GM12865 (cell line): ENCODE measurements around the gene GBX1.

Experiments used
- DNase-seq: peaks from one replicate; pipeline ENCODE4 v3.0.0; 2010; ENCODE audit warnings: low read depth
- H3K4me3 ChIP-seq: 2 replicates; pipeline ENCODE4 v1.5.1; 2011; ENCODE audit warnings: mild to moderate bottlenecking, low read depth, low read length, control low read depth
- TF ChIP-seq, protein P1 (sequence below): IDR thresholded peaks from 2 replicates; pipeline ENCODE4 v1.5.1; 2011; ENCODE audit warnings: low read length, control low read depth, low read depth, inconsistent platforms; ENCODE audit not compliant: insufficient read depth; ENCODE audit errors: missing control alignments

Gene GBX1

DNA sequence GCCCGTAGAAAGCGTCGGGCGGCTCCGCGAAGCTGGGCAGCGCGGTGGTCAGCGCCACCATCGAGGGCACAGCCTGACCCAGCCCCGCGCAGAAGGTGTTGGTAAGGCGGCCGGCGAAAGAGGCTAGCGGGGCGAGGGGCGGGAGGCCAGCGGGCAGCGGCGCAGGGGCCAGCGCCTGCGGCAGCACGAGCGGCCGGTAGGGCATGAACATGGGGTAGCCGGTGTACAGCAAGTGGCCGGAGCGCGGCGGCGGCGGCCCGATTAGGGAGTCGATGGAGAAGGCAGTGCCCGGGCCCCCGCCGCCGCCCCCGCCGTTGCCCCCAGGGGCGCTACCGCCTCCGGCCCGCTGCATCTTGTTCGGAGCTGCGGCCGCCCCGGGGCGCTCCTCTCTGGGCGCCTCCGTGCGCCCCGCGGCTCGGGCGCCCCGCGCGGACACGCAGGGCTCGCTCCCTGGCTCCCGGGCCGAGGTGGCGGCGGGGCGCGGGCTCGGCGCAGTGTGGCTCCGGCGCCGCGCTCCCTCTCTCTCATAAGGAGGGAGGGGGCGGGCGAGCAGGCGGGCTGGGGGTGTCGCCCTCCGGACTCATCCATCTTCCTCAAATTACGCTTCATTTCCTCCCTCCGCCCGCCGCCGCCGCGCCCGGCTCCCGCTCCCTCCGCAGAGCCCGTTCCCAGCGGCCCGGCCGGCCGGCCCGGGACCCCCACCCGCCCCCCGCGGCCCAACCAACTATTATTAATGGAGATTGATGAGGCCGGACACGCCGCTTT is at the start of gene GBX1:
Gene GBX1, minus strand, starts transcription at position 498 of the 765 bp plus-strand sequence. Its CDS starts 146 bp downstream, at position 352.
- TF ChIP-seq, protein P1, sequence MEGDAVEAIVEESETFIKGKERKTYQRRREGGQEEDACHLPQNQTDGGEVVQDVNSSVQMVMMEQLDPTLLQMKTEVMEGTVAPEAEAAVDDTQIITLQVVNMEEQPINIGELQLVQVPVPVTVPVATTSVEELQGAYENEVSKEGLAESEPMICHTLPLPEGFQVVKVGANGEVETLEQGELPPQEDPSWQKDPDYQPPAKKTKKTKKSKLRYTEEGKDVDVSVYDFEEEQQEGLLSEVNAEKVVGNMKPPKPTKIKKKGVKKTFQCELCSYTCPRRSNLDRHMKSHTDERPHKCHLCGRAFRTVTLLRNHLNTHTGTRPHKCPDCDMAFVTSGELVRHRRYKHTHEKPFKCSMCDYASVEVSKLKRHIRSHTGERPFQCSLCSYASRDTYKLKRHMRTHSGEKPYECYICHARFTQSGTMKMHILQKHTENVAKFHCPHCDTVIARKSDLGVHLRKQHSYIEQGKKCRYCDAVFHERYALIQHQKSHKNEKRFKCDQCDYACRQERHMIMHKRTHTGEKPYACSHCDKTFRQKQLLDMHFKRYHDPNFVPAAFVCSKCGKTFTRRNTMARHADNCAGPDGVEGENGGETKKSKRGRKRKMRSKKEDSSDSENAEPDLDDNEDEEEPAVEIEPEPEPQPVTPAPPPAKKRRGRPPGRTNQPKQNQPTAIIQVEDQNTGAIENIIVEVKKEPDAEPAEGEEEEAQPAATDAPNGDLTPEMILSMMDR: no peak
- DNase-seq: no peak
- H3K4me3 ChIP-seq: no peak within 1 kb of the TSS

GRCh38 chr7:151215396-151215795 is 47.9 kb upstream of the GBX1 start:
- TF ChIP-seq, protein P1: no peak
- no peak overlapping the region for H3K4me3 ChIP-seq
- no peak for DNase-seq

DNA sequence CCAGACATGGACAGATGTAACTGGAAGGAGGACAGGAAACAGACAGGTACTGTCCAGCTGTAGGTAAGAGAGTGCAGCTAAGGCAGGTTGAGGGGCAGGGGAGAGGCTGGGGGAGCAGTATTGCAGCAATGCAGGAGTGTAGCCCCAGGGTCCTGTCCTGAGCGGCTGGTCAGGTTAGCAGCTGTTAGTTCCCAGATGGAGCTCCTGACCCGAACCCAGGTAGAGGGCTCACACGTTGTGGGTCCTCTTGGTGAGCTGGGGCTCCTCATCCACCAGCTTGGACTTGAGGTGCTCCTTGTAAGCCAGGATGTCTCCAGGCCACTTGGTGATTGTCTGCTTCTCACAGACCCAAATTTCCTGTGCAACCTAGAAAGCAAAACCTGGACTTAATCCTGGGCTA is 46.3 kb upstream of the GBX1 start:
- TF ChIP-seq, protein P1: no peak
- DNase-seq: no peak
- no peak overlapping the region for H3K4me3 ChIP-seq

DNA sequence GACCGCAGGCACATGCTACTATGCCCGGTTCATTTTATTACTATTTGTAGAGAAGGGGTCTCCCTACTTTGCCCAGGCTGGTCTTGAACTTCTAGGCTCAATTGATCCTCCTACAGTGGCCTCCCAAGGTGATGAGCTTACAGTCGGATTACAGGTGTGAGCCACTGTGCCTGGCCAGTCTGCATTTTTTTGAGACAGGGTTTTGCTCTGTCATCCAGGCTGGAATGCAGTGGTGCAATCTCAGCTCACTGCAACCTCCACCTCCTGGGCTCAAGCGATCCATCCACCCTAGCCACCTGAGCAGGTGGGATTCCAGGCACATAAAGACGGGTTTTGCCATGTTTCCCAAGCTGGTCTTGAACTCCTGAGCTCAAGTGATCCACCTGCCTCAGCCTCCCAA is 45.1 kb upstream of the GBX1 start:
- TF ChIP-seq, protein P1: no peak
- DNase-seq: no peak
- H3K4me3 ChIP-seq: no peak overlapping the region

- no peak overlapping the region for H3K4me3 ChIP-seq
- TF ChIP-seq, protein P1: no peak
- DNase-seq: no peak
Measured at GRCh38 chr7:151211155-151211772, 43.8 kb upstream of the GBX1 start.

GRCh38 chr7:151210087-151210854 is 42.8 kb upstream of the GBX1 start, which contains the start of gene H2BK1:
TSS of gene H2BK1 (minus strand) at chr7:151210488. CDS start at chr7:151210318, 170 bp downstream.
- TF ChIP-seq, protein P1: no peak
- no peak within 1 kb of the TSS for H3K4me3 ChIP-seq
- no peak for DNase-seq
